ENCODE measurements around the gene MCTP1.

MCTP1 gene

GRCh38 chr5:95070453-95070852 is 214.4 kb downstream of the MCTP1 start:
- no peak for DNase-seq

GRCh38 chr5:95069948-95070347 is 214.9 kb downstream of the MCTP1 start:
- DNase-seq = no peak

GRCh38 chr5:95069021-95069420 is 215.9 kb downstream of the MCTP1 start:
- DNase-seq = no peak

GRCh38 chr5:95068289-95068910 is 216.5 kb downstream of the MCTP1 start:
- no peak for DNase-seq

GRCh38 chr5:95066048-95066447 is 218.8 kb downstream of the MCTP1 start:
- DNase-seq = no peak

GRCh38 chr5:95063492-95063891 is 221.4 kb downstream of the MCTP1 start:
- DNase-seq = no peak

GRCh38 chr5:95060098-95060497 is 224.8 kb downstream of the MCTP1 start:
- DNase-seq = no peak

GRCh38 chr5:95059636-95060035 is 225.3 kb downstream of the MCTP1 start:
- no peak for DNase-seq

- no peak for DNase-seq
These were observed 227.3 kb downstream of the MCTP1 start for GRCh38 chr5:95057615-95058014.

- DNase-seq = no peak
These were observed 231.6 kb downstream of the MCTP1 start for GRCh38 chr5:95053253-95053652.

GRCh38 chr5:95050708-95051107 is 234.2 kb downstream of the MCTP1 start:
- no peak for DNase-seq

- DNase-seq = no peak
These were observed 236.3 kb downstream of the MCTP1 start for GRCh38 chr5:95048628-95049027.

GRCh38 chr5:95045181-95045965 is 239.5 kb downstream of the MCTP1 start:
- DNase-seq = no peak

- no peak for DNase-seq
These were observed 240.8 kb downstream of the MCTP1 start for GRCh38 chr5:95044096-95044495.

- no peak for DNase-seq
These were observed 241.2 kb downstream of the MCTP1 start for GRCh38 chr5:95043648-95044047.

- no peak for DNase-seq
These were observed 241.7 kb downstream of the MCTP1 start for GRCh38 chr5:95043234-95043633.

- no peak for DNase-seq
These were observed 242.9 kb downstream of the MCTP1 start for GRCh38 chr5:95042037-95042436.

- no peak for DNase-seq
These were observed 248.8 kb downstream of the MCTP1 start for GRCh38 chr5:95035891-95036685.

- no peak for DNase-seq
These were observed 252.1 kb downstream of the MCTP1 start for GRCh38 chr5:95032801-95033200.

GRCh38 chr5:95029569-95030366 is 255.1 kb downstream of the MCTP1 start:
- DNase-seq = no peak

- DNase-seq = no peak
These were observed 257.1 kb downstream of the MCTP1 start for GRCh38 chr5:95027775-95028174.

GRCh38 chr5:95027151-95027721 is 257.7 kb downstream of the MCTP1 start:
- DNase-seq = no peak

GRCh38 chr5:95026718-95027117 is 258.2 kb downstream of the MCTP1 start:
- no peak for DNase-seq
